ENCODE measurements around the gene AGBL1.
"Not testable (repeated sequence)": the region's sequence is repeated elsewhere in the genome, so short reads cannot be mapped to it uniquely, and the experiment has no call there.

AGBL1 gene

GRCh38 chr15:86506401-86506800 lies 426.7 kb downstream of the AGBL1 start:
- no peak for DNase-seq (ENCODE audit: low spot score)

DNA sequence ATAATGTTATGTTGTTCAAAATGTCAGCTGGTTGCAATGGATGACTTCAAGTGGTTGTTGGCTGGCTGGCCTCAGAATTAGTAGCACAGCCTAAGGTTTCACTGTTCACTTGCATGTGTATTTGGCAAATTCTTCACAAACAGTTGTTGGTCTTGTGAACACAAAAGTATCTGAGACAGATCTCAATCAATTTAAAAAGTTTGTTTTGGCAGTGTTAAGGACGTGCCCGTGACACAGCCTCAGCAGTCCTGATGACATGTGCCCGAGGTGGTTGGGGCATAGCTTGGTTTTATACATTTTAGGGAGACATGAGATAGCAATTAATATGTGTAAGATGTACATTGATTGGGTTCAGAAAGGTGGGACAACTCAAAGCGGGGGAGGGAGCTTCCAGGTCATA lies 436.0 kb downstream of the AGBL1 start:
- no peak for DNase-seq (ENCODE audit: low spot score)

DNA sequence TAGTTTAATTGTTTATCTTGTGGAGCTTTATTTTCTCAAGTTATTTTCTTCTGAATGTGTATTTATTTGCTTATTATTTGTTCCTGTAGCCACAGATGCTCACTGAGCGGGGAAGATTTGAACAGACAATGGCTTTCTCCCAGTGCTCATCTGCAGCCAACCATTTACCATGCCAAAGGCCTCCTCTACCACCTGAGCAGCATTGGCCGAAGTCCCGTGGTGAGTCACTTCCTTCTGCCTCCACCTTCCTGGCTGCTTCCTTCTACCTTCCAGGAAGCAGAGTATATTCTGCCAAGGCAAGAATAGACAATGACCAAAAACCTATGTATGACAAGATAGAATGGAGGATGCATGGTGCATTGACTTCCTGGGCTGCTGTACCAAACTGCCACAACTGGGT lies 443.1 kb downstream of the AGBL1 start:
- DNase-seq (ENCODE audit: low spot score) = no peak

DNA sequence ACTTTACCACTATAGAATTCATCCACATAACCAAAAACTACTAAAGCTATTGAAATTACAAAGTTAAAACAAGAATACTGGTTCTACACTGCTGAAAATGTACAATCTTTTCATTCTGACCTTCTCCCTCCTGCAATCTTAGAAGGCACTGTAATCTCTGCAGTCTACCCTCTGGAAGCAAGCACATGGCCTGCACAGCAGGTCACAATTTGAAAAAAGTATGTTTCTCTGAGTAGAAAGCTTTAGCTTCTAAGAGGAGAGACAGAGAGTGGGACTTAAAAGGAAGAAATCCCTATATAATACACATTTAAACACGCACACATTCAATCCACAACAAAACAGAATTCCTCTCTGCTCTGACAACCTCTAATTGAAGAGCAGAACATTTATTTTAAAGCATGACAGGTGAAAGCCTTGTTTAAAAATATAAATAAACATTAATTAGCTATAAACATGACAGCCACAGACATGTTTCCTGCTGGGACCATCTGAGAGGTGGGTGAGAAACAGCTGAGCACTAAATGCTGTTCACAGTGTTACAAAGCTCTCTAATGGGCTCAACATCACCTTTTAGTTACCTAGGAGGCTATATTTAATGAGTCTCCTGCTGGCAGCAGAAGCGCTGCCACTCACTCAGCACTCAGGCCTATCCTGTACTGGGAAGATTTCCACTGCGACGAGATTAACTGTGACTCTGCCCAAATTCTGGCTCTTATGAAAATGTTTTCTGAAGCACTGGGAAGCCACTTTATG lies 447.4 kb downstream of the AGBL1 start:
- DNase-seq (ENCODE audit: low spot score) = no peak

DNA sequence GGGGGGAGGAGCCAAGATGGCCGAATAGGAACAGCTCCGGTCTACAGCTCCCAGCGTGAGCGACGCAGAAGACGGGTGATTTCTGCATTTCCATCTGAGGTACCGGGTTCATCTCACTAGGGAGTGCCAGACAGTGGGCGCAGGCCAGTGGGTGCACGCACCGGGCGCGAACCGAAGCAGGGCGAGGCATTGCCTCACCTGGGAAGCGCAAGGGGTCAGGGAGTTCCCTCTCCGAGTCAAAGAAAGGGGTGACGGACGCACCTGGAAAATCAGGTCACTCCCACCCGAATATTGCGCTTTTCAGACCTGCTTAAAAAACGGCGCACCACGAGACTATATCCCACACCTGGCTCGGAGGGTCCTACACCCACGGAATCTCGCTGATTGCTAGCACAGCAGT lies 448.4 kb downstream of the AGBL1 start:
- DNase-seq (ENCODE audit: low spot score) = not testable (repeated sequence)

GRCh38 chr15:86538141-86538540 lies 458.5 kb downstream of the AGBL1 start:
- no peak for DNase-seq (ENCODE audit: low spot score)

GRCh38 chr15:86540840-86541467 lies 461.3 kb downstream of the AGBL1 start:
- no peak for DNase-seq (ENCODE audit: low spot score)

DNA sequence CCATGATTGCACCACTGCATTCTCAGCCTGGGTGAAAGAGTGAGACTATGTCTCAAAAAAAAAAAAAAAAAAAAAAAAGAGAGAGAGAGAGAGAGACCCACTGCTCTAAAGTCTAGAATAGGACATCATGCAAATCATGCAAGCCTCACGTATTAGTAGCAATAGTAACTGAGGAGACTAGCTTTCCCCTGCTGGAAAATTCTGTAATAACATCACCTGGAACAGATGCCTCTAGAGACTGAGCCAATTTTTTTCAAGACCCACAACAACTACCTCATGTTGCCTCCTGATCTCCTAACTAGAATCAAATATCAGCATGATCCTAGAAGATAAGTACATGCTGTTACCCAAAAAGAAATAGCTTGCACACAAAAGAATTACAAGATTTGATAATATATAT lies 461.9 kb downstream of the AGBL1 start:
- DNase-seq (ENCODE audit: low spot score) = no peak

DNA sequence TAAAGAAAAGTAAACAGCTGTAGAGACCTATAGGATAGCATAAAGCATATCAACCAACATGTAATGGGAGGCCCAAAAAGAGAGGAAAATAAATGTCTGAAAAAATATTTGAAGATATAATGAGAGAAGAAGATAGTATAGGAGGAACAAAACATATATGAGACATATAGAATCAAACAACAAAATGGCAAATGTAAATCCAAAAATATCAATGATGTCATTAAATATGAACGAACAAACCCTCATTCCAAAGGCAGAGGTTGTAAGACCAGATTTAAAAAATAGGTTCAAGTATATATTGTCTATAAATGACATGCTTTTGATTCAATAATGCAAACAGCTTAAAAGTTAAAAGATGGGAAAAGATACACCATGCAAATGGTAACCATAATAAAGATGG lies 470.4 kb downstream of the AGBL1 start:
- no peak for DNase-seq (ENCODE audit: low spot score)

DNA sequence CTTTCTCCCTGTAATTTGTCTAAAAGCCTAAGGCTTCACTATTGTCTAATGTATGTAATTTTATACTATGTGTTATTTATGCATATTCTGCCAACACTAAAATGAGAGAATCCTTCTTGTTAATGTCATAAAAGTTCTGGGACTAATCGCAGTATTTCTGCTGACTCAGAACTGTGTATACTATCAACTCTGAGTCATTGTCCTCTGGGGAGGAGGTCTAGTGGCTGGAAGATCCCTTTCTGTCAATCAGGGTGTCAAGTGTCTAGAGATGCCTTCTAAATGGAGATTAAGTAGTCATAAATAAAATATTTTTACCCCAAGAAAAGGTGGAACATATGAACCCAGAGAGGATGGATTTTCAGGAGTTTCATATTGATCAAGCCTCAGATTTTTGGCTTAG lies 473.4 kb downstream of the AGBL1 start:
- no peak for DNase-seq (ENCODE audit: low spot score)

- DNase-seq (ENCODE audit: low spot score) = no peak
Measured at GRCh38 chr15:86555098-86555497, 475.4 kb downstream of the AGBL1 start.

GRCh38 chr15:86555939-86556338 lies 476.3 kb downstream of the AGBL1 start:
- DNase-seq (ENCODE audit: low spot score) = no peak

- no peak for DNase-seq (ENCODE audit: low spot score)
Measured at GRCh38 chr15:86556396-86557017, 476.8 kb downstream of the AGBL1 start.

DNA sequence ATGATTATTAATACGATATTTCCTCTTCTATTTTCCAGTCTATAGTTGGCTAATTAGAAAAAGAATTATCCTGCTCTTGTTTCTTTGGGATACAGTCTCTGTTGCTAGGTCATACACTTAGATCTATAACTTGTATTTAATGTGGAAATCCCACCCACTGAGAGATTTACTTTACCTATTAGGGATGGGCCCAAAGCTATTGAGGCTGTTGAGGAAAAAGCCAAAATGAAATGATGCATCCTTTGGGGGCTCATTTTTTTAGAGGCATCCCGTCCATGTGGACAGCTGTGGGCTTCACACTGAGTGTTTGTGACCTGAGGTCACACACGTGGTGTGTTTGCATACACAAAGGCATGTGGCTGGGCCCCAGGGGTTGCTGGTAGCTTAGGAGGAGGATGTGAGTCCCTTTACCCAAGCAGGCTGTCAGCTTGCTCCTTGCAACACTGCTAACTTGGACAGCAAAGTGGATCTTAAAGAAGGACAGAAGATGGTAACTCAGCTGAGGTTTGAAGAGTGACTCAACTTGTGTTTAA lies 477.4 kb downstream of the AGBL1 start:
- no peak for DNase-seq (ENCODE audit: low spot score)

GRCh38 chr15:86558252-86558651 lies 478.6 kb downstream of the AGBL1 start:
- no peak for DNase-seq (ENCODE audit: low spot score)

GRCh38 chr15:86558686-86559085 lies 479.0 kb downstream of the AGBL1 start:
- DNase-seq (ENCODE audit: low spot score) = no peak

- DNase-seq (ENCODE audit: low spot score) = no peak
Measured at GRCh38 chr15:86568378-86568777, 488.7 kb downstream of the AGBL1 start.

DNA sequence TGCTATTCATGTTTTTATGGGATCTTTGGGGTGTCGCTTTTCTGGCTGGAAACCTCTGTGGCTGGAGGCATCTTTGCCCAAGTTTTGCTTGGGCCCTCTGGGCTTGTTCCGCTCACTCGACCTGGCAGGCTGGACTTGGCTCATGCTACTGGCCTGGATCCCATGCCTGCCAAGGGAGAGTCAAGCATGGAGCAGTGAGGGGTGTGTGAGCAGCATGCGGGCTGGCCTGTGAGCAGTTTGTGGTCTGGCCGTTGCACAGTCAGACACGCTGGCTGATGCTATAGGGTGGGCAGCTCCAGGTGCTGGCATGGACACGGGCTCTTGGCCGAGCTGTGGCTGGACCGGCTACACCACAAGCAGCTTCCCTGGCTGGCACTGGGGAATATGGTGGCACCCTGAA lies 491.1 kb downstream of the AGBL1 start:
- no peak for DNase-seq (ENCODE audit: low spot score)

- DNase-seq (ENCODE audit: low spot score) = no peak
Measured at GRCh38 chr15:86571873-86572272, 492.2 kb downstream of the AGBL1 start.

- no peak for DNase-seq (ENCODE audit: low spot score)
Measured at GRCh38 chr15:86572368-86572841, 492.7 kb downstream of the AGBL1 start.

DNA sequence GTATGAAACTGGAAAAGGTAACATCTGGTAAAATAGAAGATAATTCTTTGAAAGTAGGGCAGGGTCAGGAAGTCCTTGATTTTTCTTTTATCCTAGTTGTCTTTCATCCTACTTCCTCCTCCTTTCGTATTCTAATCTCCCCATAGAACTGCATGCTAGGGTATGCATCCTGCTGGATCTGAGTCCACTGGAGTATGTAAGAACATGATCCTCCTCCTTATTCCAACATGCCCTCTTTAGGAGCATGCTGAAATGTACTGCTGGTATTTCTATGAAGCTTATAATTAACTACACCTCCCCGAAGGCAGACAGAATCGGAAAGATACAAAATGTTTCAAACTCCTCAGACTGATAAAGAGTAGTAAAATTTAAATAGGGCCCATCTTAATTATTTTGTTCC lies 493.8 kb downstream of the AGBL1 start:
- no peak for DNase-seq (ENCODE audit: low spot score)

DNA sequence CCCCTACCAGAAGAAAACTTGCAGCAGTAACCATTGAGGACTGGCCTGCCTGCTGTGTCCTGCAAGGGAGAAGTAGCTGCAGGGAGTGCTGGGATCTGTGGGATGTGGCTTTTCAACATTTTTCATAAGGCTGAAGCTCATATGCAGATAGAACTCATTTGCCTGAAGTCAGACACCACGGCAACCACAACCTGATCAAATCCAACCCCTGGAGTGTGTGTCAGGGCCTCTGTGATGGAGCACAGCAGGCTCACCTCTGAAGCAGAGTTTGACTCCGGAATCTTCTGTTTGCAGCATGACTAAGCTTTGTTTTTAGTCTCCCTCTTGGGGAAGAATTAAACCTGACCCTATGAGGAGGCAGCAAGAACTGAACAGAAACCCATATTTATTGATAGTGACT lies 508.7 kb downstream of the AGBL1 start:
- no peak for DNase-seq (ENCODE audit: low spot score)

DNA sequence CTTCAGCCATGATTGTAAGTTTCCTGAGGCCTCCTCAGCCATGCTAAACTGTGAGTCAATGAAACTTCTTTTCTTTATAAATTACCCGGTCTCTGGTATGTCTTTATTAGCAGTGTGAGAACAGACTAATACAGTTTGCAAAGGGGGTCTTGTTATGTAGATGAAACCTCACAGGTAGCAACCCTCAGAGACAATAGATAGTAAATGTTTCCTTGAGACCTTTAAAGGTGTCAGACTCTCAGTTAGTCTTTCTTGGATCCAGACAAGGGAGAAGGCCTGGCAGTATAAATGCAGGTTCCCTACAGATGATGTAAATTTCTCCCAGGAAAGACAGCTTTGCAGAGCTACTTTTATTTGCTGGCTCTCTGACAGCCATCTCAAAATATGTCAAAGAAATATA lies 510.8 kb downstream of the AGBL1 start:
- DNase-seq (ENCODE audit: low spot score) = no peak

All from AG20443 (cell line).